ENCODE measurements around the gene ATXN7. TPM values are rescaled to one million over a fixed set of nuclear protein-coding genes. Genes with fewer than 3 reads are reported as not detected.
A peak's percentile ranks its signal among the peaks of the same experiment; 100 is the strongest.

ATXN7 gene
- total and polyA plus RNA-seq, 7 donors = 2.4 to 27.2 (median 16.2) TPM

DNA sequence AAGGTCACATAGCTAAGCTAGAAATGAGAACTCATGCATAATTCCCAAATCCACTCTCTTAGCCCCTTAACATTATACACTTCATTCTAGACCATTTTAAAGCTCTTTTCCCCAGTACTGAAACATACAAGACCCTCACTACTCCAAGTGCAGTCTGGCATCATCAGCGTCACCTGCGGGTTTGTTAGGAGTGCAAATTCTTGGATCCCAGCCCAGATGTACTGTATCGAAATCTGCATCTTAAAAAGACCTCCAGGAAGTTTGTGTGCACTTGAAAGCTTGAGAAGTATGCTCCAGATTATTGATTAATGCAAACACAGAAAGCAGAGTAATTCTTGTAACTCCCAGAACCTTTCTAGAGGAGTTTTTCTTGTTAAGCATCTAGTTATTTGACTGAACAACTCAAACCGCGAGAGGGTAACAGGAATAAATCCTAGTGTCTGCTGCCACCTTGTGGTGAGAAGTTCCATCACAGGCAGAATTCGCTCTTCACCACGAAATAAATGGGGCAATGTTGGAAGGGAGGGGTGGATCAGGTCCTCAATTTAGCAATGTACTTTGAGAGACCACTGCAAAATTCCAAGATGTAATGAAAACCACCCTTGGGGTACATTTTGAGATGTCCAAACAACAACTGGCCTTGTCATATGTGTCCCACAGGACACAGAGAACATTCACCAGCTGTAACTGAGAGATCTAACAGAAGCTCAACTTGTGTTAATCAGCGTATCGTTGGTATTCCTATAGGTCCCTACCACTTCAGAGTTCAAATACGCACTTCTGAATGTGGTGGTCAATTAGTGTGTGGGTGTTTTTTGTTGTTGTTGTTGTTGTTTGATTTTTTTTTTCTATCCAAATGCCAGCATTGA lies 45.2 kb upstream of the ATXN7 start:
- Histone ChIP-seq H3K4me3 (no peak overlapping the region), H3K27me3 (ENCODE audit: insufficient read depth in 3 of 3, low read length in 2 of 3) (no peaks in the 10 kb centered on the region), H3K9me3 (no peaks in the 10 kb centered on the region), H3K27ac (no peak overlapping the region), H3K36me3 (ENCODE audit: insufficient read depth in 1 of 2, low read depth in 1 of 2) (peaks cover 0 to 2% of the 10 kb centered on the region in 2 donors), H3K4me1 (no peaks in the 10 kb centered on the region)
- intact Hi-C loops (cut with DNase I) = loop anchor here (1.0 to 10.0 kb wide), 4 partner anchors 467 to 1201 kb away; no protein-coding TSS in a partner anchor
- peak in 1 of 2 donors; percentile 30 for DNase-seq
- 22 to 25% (median 23%) methylated on average over 10 of the region's 10 CpGs for WGBS, 3 donors
- peak; percentile 56 to 82 (median 63) for ATAC-seq
- peak; percentile 87 for TF ChIP-seq CTCF (IDR thresholded peaks at IDR 0.05)

DNA sequence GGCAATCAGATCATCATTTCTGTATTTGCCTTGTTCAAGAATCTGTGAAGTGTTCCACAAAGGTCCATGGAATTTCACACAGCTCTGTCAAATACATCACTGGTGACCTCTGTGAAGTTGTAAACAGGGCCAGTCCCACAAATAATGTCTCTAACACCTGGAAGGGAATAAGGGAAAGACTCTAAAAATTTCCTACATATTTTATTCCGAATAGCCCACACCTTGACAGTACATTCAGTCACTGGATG lies 44.6 kb upstream of the ATXN7 start, which contains the start of gene C3orf49:
Gene C3orf49 (plus strand): TSS at position 149 of the 248 bp plus-strand sequence. CDS start 173 bp downstream, outside the sequence.
- 80 to 92% (median 88%) methylated on average over 1 of the region's 1 CpG for WGBS, 3 donors
- peaks cover 0 to 5% of the 10 kb centered on the region in 2 donors for H3K36me3 ChIP-seq (ENCODE audit: insufficient read depth in 1 of 2, low read depth in 1 of 2)
- DNase-seq (no peak), ATAC-seq (no peak)
- no peaks in the 10 kb centered on the region for H3K4me1 ChIP-seq
- intact Hi-C loops (cut with DNase I) = loop anchor here (2.0 to 10.0 kb wide), 3 partner anchors 468 to 1202 kb away; no protein-coding TSS in a partner anchor
- H3K9me3 ChIP-seq = no peaks in the 10 kb centered on the region
- no peak within 1 kb of the TSS for H3K27ac ChIP-seq
- H3K4me3 ChIP-seq = no peak within 1 kb of the TSS
- TF ChIP-seq CTCF (IDR thresholded peaks at IDR 0.05) = no peak
- H3K27me3 ChIP-seq (ENCODE audit: insufficient read depth in 3 of 3, low read length in 2 of 3) = no peaks in the 10 kb centered on the region

DNA sequence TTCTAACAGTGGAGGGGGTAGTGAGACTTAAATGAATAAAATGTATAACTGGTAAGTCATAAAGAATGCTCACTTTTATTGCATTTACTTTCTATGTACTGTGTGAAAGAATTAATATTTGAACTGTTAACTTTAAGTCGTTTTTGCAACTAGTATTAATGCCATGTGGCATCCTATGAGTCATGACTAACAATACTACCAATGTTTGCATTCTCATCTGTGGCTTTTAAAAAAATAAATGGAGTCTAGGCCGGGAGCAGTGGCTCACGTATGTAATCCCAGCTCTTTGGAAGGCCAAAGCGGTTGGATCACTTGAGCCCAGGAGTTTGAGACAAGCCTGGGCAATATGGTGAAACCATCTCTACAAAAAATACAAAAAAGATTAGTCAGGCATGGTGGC lies 39.4 kb upstream of the ATXN7 start:
- WGBS, 3 donors = 87 to 89% (median 87%) methylated on average over 4 of the region's 4 CpGs
- no peak for TF ChIP-seq CTCF (IDR thresholded peaks at IDR 0.05)
- no peak for ATAC-seq
- Histone ChIP-seq H3K27ac (no peak overlapping the region), H3K4me1 (no peaks in the 10 kb centered on the region), H3K4me3 (no peak overlapping the region), H3K27me3 (ENCODE audit: insufficient read depth in 3 of 3, low read length in 2 of 3) (no peaks in the 10 kb centered on the region), H3K9me3 (no peaks in the 10 kb centered on the region), H3K36me3 (ENCODE audit: insufficient read depth in 1 of 2, low read depth in 1 of 2) (peaks cover 0 to 37% of the 10 kb centered on the region in 2 donors)
- no peak for DNase-seq
- intact Hi-C loops (cut with DNase I) = no loop called here

DNA sequence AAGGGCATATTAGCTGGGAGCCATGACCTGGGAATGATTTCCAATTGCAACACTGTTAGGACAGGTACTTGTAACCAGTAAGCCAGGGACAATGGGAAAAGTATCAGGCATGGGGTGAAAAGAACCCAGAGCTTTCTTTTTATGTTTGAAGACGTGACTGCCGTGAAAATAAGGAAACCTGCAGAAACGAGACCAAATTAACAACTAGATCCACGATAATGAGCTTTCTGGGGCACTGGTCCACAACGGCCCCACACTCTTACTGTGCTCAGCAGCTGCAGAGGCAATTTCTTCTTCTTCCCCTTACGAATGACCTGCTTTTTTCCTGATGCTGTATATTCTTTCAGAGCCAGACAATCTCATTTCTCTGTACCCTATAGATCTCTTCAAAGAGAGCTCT lies 33.1 kb upstream of the ATXN7 start:
- TF ChIP-seq CTCF (IDR thresholded peaks at IDR 0.05) = no peak
- intact Hi-C loops (cut with DNase I) = no loop called here
- no peak for ATAC-seq
- 93 to 94% (median 94%) methylated on average over 6 of the region's 6 CpGs for WGBS, 3 donors
- no peaks in the 10 kb centered on the region for H3K9me3 ChIP-seq
- H3K36me3 ChIP-seq (ENCODE audit: insufficient read depth in 1 of 2, low read depth in 1 of 2) = peaks cover 3 to 91% of the 10 kb centered on the region in 2 donors
- H3K4me1 ChIP-seq = no peaks in the 10 kb centered on the region
- DNase-seq = no peak
- H3K4me3 ChIP-seq = no peak overlapping the region
- no peaks in the 10 kb centered on the region for H3K27me3 ChIP-seq (ENCODE audit: insufficient read depth in 3 of 3, low read length in 2 of 3)
- no peak overlapping the region for H3K27ac ChIP-seq

Measured in psoas muscle (tissue), 8 donors.